H1 (cell line): ENCODE measurements around the gene XRRA1. TPM values are rescaled to one million over a fixed set of nuclear protein-coding genes. Genes with fewer than 3 reads are reported as not detected.

Experiments
- CTCF ChIA-PET: fragments of 300-600 bp; sonication (Branson Sonifier 250); formaldehyde crosslinking; loops from one replicate; lab custom pipeline; 2021; ENCODE audit not compliant: partially characterized antibody; lab: Charles Lee
- POLR2A ChIA-PET: fragments of 300-600 bp; sonication (Branson Sonifier 250); formaldehyde crosslinking; loops from one replicate; lab custom pipeline; 2021; ENCODE audit warnings: inconsistent platforms; ENCODE audit not compliant: partially characterized antibody; lab: Charles Lee
- DNase-seq, 2 experiments: peaks; one replicate each; pipeline versions ENCODE4 v3.0.0 to v3.0.0-alpha.2; 2010 to 2022; ENCODE audit warnings: low spot score in 2 of 2, low read depth in 1 of 2, mixed read lengths in 1 of 2
- FAIRE-seq: peaks from 2 replicates; lab custom pipeline; 2011; peaks lifted over from hg19 to GRCh38; lab: Jason Lieb, UNC
- H2AFZ ChIP-seq: 2 replicates; pipeline ENCODE4 v1.8.1; 2012; ENCODE audit warnings: low read length, inconsistent platforms
- H2AK5ac ChIP-seq: 2 replicates; pipeline ENCODE4 v1.6.1; 2013; ENCODE audit warnings: low read depth, low read length
- H2BK120ac ChIP-seq: replicated peaks from 2 replicates; pipeline ENCODE3; 2013; ENCODE audit warnings: low read depth, low read length, inconsistent platforms
- H2BK12ac ChIP-seq: 2 replicates; pipeline ENCODE4 v1.6.1; 2013; ENCODE audit warnings: low read depth, low read length
- H2BK15ac ChIP-seq: 2 replicates; pipeline ENCODE4 v1.6.1; 2013; ENCODE audit warnings: low read length
- H2BK20ac ChIP-seq: 2 replicates; pipeline ENCODE4 v1.6.1; 2013; ENCODE audit warnings: low read length
- H2BK5ac ChIP-seq: 2 replicates; pipeline ENCODE4 v1.6.1; 2013; ENCODE audit warnings: low read depth, low read length
- H3K14ac ChIP-seq: 2 replicates; pipeline ENCODE4 v1.6.1; 2013; ENCODE audit warnings: inconsistent platforms; ENCODE audit not compliant: insufficient read length
- H3K18ac ChIP-seq: 2 replicates; pipeline ENCODE4 v1.6.1; 2013; ENCODE audit warnings: low read length; ENCODE audit errors: extremely low read depth
- H3K23ac ChIP-seq: 2 replicates; pipeline ENCODE4 v1.6.1; 2013; ENCODE audit warnings: inconsistent platforms; ENCODE audit not compliant: insufficient read length
- H3K23me2 ChIP-seq: 2 replicates; pipeline ENCODE4 v1.6.1; 2013; ENCODE audit warnings: low read depth, low read length
- H3K27ac ChIP-seq: 2 replicates; pipeline ENCODE4 v1.6.1; 2011; ENCODE audit warnings: low read depth, low read length, inconsistent platforms
- H3K27me3 ChIP-seq, 4 experiments: replicated peaks in 1 of 4; 1 replicate in 1 of 4; 2 replicates in 3 of 4; pipeline versions ENCODE4 v1.6.1 to v1.8.1; 2011 to 2013; ENCODE audit warnings: low read length in 3 of 4, mild to moderate bottlenecking in 3 of 4, inconsistent platforms in 2 of 4, mixed read lengths in 2 of 4, moderate library complexity in 1 of 4; ENCODE audit not compliant: control insufficient read depth in 3 of 4, insufficient read depth in 3 of 4; ENCODE audit errors: extremely low read depth in 1 of 4
- H3K36me3 ChIP-seq, 4 experiments: 2 replicates each; pipeline versions ENCODE4 v1.6.1 to v1.8.1; 2011 to 2013; ENCODE audit warnings: mild to moderate bottlenecking in 4 of 4, low read length in 3 of 4, moderate library complexity in 2 of 4, control low read depth in 1 of 4, inconsistent platforms in 1 of 4; ENCODE audit not compliant: insufficient read depth in 4 of 4, control insufficient read depth in 2 of 4
- H3K4ac ChIP-seq: replicated peaks from 2 replicates; pipeline ENCODE3; 2013; ENCODE audit warnings: low read length, low read depth, mixed read lengths, inconsistent platforms; ENCODE audit not compliant: insufficient read length
- H3K4me1 ChIP-seq, 4 experiments: replicated peaks in 1 of 4; 1 replicate in 1 of 4; 2 replicates in 3 of 4; pipeline versions ENCODE4 v1.6.1 to v1.8.1; 2011 to 2013; ENCODE audit warnings: low read length in 3 of 4, inconsistent platforms in 2 of 4, mixed read lengths in 1 of 4; ENCODE audit not compliant: insufficient read depth in 4 of 4, control insufficient read depth in 3 of 4
- H3K4me2 ChIP-seq, 2 experiments: 2 replicates each; pipeline versions ENCODE4 v1.6.1 to v1.8.1; 2011 to 2013; ENCODE audit warnings: low read depth in 2 of 2, low read length in 2 of 2, control low read depth in 1 of 2, inconsistent platforms in 1 of 2, mild to moderate bottlenecking in 1 of 2; ENCODE audit not compliant: insufficient read depth in 1 of 2
- H3K4me3 ChIP-seq, 4 experiments: fragments of 200-600, 300-600 bp in 1 of 4; sonication (generic), shearing (Covaris generic), sonication (Bioruptor Twin) in 1 of 4; 2 replicates each; pipeline versions ENCODE4 v1.5.1 to v1.8.1; 2011 to 2016; ENCODE audit warnings: low read length in 4 of 4, low read depth in 3 of 4, control low read depth in 2 of 4, inconsistent platforms in 2 of 4, mild to moderate bottlenecking in 2 of 4, mixed read lengths in 1 of 4, moderate library complexity in 1 of 4; ENCODE audit not compliant: insufficient read depth in 2 of 4; ENCODE audit errors: extremely low read depth in 1 of 4
- H3K56ac ChIP-seq: replicated peaks from 2 replicates; pipeline ENCODE3; 2013; ENCODE audit warnings: low read depth, mild to moderate bottlenecking, mixed read lengths, low read length, inconsistent platforms; ENCODE audit not compliant: insufficient read length
- H3K79me1 ChIP-seq: 2 replicates; pipeline ENCODE4 v1.6.1; 2013; ENCODE audit warnings: low read depth, low read length, control low read depth
- H3K79me2 ChIP-seq, 2 experiments: 2 replicates each; pipeline versions ENCODE4 v1.6.1 to v1.8.1; 2012 to 2013; ENCODE audit warnings: low read length in 2 of 2, mild to moderate bottlenecking in 2 of 2, inconsistent platforms in 1 of 2; ENCODE audit not compliant: insufficient read depth in 2 of 2, control insufficient read depth in 1 of 2
- H3K9ac ChIP-seq, 4 experiments: replicated peaks in 1 of 4; 1 replicate in 1 of 4; 2 replicates in 3 of 4; pipeline versions ENCODE4 v1.6.1 to v1.8.1; 2011 to 2013; ENCODE audit warnings: low read depth in 3 of 4, low read length in 3 of 4, control low read depth in 2 of 4, mild to moderate bottlenecking in 2 of 4, moderate library complexity in 2 of 4, inconsistent platforms in 1 of 4; ENCODE audit errors: extremely low read depth in 1 of 4
- H3K9me3 ChIP-seq, 2 experiments: 2 replicates each; pipeline versions ENCODE4 v1.6.1 to v1.8.1; 2012 to 2013; ENCODE audit warnings: mild to moderate bottlenecking in 2 of 2, moderate library complexity in 2 of 2, control low read depth in 1 of 2, inconsistent platforms in 1 of 2, low read depth in 1 of 2, low read length in 1 of 2, mixed read lengths in 1 of 2; ENCODE audit not compliant: insufficient read depth in 2 of 2
- H4K20me1 ChIP-seq, 2 experiments: replicated peaks in 1 of 2; 2 replicates each; pipeline versions ENCODE3 to v1.8.1; 2011 to 2013; ENCODE audit warnings: inconsistent platforms in 2 of 2, low read length in 2 of 2, mild to moderate bottlenecking in 1 of 2; ENCODE audit not compliant: insufficient read depth in 2 of 2, control insufficient read depth in 1 of 2
- H4K5ac ChIP-seq: 2 replicates; pipeline ENCODE4 v1.6.1; 2013; ENCODE audit warnings: low read length, low read depth, mixed read lengths, inconsistent platforms; ENCODE audit not compliant: insufficient read length
- H4K8ac ChIP-seq: 2 replicates; pipeline ENCODE4 v1.8.0; 2013; ENCODE audit warnings: mild to moderate bottlenecking, moderate library complexity, low read length, inconsistent platforms; ENCODE audit not compliant: insufficient read depth; ENCODE audit errors: extremely low read depth
- H4K91ac ChIP-seq: replicated peaks from 2 replicates; pipeline ENCODE3; 2013; ENCODE audit warnings: low read length, mixed read lengths, inconsistent platforms; ENCODE audit not compliant: insufficient read length
- BRCA1 ChIP-seq: IDR thresholded peaks from 2 replicates; pipeline ENCODE4 v1.6.1; 2012; ENCODE audit warnings: low read depth, low read length, improper control_type of control experiment
- E2F6 ChIP-seq: IDR thresholded peaks from 2 replicates; pipeline ENCODE4 v1.6.1; 2012; ENCODE audit warnings: inconsistent platforms
- SP1 ChIP-seq: IDR thresholded peaks from 2 replicates; pipeline ENCODE4 v1.6.1; 2011; ENCODE audit warnings: low read depth, low read length
- TAF7 ChIP-seq: optimal IDR thresholded peaks from 2 replicates; pipeline ENCODE3; 2011; ENCODE audit warnings: low read depth, mild to moderate bottlenecking, inconsistent platforms, low read length, moderate library complexity, borderline replicate concordance
- TBP ChIP-seq: IDR thresholded peaks from 2 replicates; pipeline ENCODE4 v1.6.1; 2011; ENCODE audit warnings: low read depth, low read length, improper control_type of control experiment
- TCF12 ChIP-seq: IDR thresholded peaks from 2 replicates; pipeline ENCODE4 v1.6.1; 2011; ENCODE audit warnings: low read depth, mild to moderate bottlenecking, low read length
- TEAD4 ChIP-seq: IDR thresholded peaks from 2 replicates; pipeline ENCODE4 v1.6.1; 2012; ENCODE audit warnings: low read depth, low read length, inconsistent platforms, mixed read lengths
- WGBS, 2 experiments: shearing (Covaris generic) in 1 of 2; methylation state at CpG; one replicate each; pipeline versions ENCODE4 v1.1.6 to v1.1.7; 2013 to 2015; ENCODE audit warnings: low lambda C conversion rate in 2 of 2, mixed read lengths in 2 of 2, inconsistent platforms in 1 of 2, low coverage in 1 of 2, missing lambda C conversion rate in 1 of 2; ENCODE audit not compliant: insufficient replicate concordance in 2 of 2, insufficient coverage in 1 of 2, insufficient read length in 1 of 2; ENCODE audit errors: extremely low coverage in 1 of 2, missing lambda C conversion rate in 1 of 2; 5-methylcytosine and 5-hydroxymethylcytosine counted together
- long read RNA-seq, 2 experiments: library from RNA in 1 of 2; library from capped mRNA in 1 of 2; stranded (forward); transcript quantifications; one replicate each; pipeline ENCODE4 v2.0.0, GENCODE V29; 2021; ENCODE audit warnings: inconsistent platforms in 1 of 2
- polyA minus RNA-seq, 3 experiments: library from RNA; depleted of rRNA, polyadenylated mRNA; stranded (reverse); fragments of >200 nt; gene quantifications; 1 replicate in 2 of 3; 2 replicates in 1 of 3; pipeline ENCODE4 v1.2.3, GENCODE V29; 2011
- polyA plus RNA-seq, 7 experiments: library from polyadenylated mRNA; depleted of rRNA in 3 of 7; stranded (reverse) in 5 of 7; unstranded in 2 of 7; fragments of >200 nt in 5 of 7; fragments of 200-250 nt in 2 of 7; gene quantifications; 1 replicate in 5 of 7; 2 replicates in 1 of 7; 4 replicates in 1 of 7; pipeline versions ENCODE4 v1.2.1 to v1.2.3, GENCODE V29; 2011 to 2013; ENCODE audit warnings: missing spikeins in 2 of 7, mixed read lengths in 2 of 7
- total RNA-seq: library from RNA; stranded (reverse); fragmentation: NEBNext Ultra II Directional; extraction: Animal tissue kit (Norgen Biotek cat#: 25700); gene quantifications from 2 replicates; pipeline ENCODE4 v1.2.1, GENCODE V29; 2021

The XRRA1 gene
- total RNA-seq (3.9 and 7.1 TPM in 2 replicates), polyA plus RNA-seq (2011; rRNA removed) (2.1 and 2.7 TPM in 2 replicates), polyA minus RNA-seq (2011; rRNA and poly(A)+ RNA removed) (7.5 and 8.9 TPM in 2 replicates)
- 2.5 TPM for polyA plus RNA-seq (2011; cell fraction: cytosol; rRNA removed)
- 10.1 TPM for polyA plus RNA-seq (2011; cell fraction: nucleus; rRNA removed)
- 3.1 to 4.6 TPM (median 3.7 TPM) in 4 replicates for polyA plus RNA-seq (2012, experiment 1 of 2)
- 1.2 TPM for polyA plus RNA-seq (2012, experiment 2 of 2)
- polyA plus RNA-seq (2013, experiment 1 of 2) = 2.4 TPM
- 3.1 TPM for polyA plus RNA-seq (2013, experiment 2 of 2)
- 5.8 TPM for polyA minus RNA-seq (2011; cell fraction: cytosol; rRNA and poly(A)+ RNA removed)
- 20.1 TPM for polyA minus RNA-seq (2011; cell fraction: nucleus; rRNA and poly(A)+ RNA removed)
- long read RNA-seq, experiment 1, partial matches to known transcripts = 0 of 2 reads
- long read RNA-seq, experiment 1, other reads (novel, unspliced or antisense) = 2 of 2 reads
- long read RNA-seq, experiment 2, partial matches to known transcripts = 1 of 1 reads
- long read RNA-seq, experiment 2, other reads (novel, unspliced or antisense) = 0 of 1 reads

GRCh38 chr11:74948898-74949752 lies at the start of gene XRRA1, which contains the start of gene SPCS2:
XRRA1 (minus strand) TSS chr11:74949091; CDS start chr11:74940878, 8,213 bp downstream.
SPCS2 (plus strand) TSS chr11:74949266; CDS start chr11:74949286, 20 bp downstream.
- POLR2A ChIA-PET = interaction anchor here (1.0 to 2.5 kb wide), 4 partner anchors 9 to 62 kb away, joined by 3 to 8 read pairs (median 5); partner anchors contain the start of gene NEU3
- FAIRE-seq (peak; percentile 62), DNase-seq (peak; percentile 95 to 97)
- peak within 1 kb of the TSS; percentile 70 for H3K56ac ChIP-seq
- no peaks in the 10 kb centered on the region for H3K27me3 ChIP-seq
- H3K23me2 ChIP-seq = peaks cover 5% of the 10 kb centered on the region
- peaks cover 5% of the 10 kb centered on the region for H3K79me1 ChIP-seq
- no peaks in the 10 kb centered on the region; a peak in 1 of 7 replicates for H3K4me1 ChIP-seq
- H3K4ac ChIP-seq = no peak within 1 kb of the TSS
- H3K79me2 ChIP-seq = peaks cover 3 to 49% of the 10 kb centered on the region in 2 experiments
- peak within 1 kb of the TSS; percentile 80 to 99 for H3K4me2 ChIP-seq
- no peak within 1 kb of the TSS for H3K23ac ChIP-seq
- peak within 1 kb of the TSS; percentile 58 for H4K91ac ChIP-seq
- H2BK120ac ChIP-seq = no peak within 1 kb of the TSS
- H3K4me3 ChIP-seq = peak within 1 kb of the TSS; percentile 91 to 99 (median 95)
- peak within 1 kb of the TSS; percentile 98 for H2AFZ ChIP-seq
- no peak within 1 kb of the TSS; the same call in 1 of the 2 replicates for H2BK12ac ChIP-seq
- peak within 1 kb of the TSS; percentile 80 for H3K27ac ChIP-seq
- peak within 1 kb of the TSS; percentile 99; the same call in 1 of the 2 replicates for H4K8ac ChIP-seq
- peaks cover 0 to 4% (median 0%) of the 10 kb centered on the region in 4 experiments; a peak in 3 of 8 replicates for H3K36me3 ChIP-seq
- H4K20me1 ChIP-seq = peaks cover 0 to under 1% of the 10 kb centered on the region in 2 experiments
- H4K5ac ChIP-seq = peak within 1 kb of the TSS; percentile 47
- H3K9ac ChIP-seq = peak within 1 kb of the TSS; percentile 91 to 98 (median 93)
- no peak within 1 kb of the TSS for H2BK20ac ChIP-seq
- 1% methylated on average over 59 of the region's 67 CpGs; no CpG with 5 or more reads in 1 of the 2 experiments for WGBS, 2 experiments
- H2BK5ac ChIP-seq = peak within 1 kb of the TSS; percentile 92
- H3K18ac ChIP-seq = peak within 1 kb of the TSS; percentile 73; the same call in 1 of the 2 replicates
- no peak within 1 kb of the TSS for H2BK15ac ChIP-seq
- CTCF ChIA-PET = interaction anchor here (0.7 to 1.2 kb wide), 3 partner anchors 20 to 1566 kb away, joined by 3 to 6 read pairs (median 3); no protein-coding TSS in a partner anchor
- H2AK5ac ChIP-seq = peak within 1 kb of the TSS; percentile 48; the same call in 1 of the 2 replicates
- no peaks in the 10 kb centered on the region for H3K9me3 ChIP-seq
- H3K14ac ChIP-seq = no peak within 1 kb of the TSS
- TF ChIP-seq SP1 (peak; percentile 45; the same call in 1 of the 2 replicates), TCF12 (no peak), TAF7 (peak; percentile 86), BRCA1 (no peak), TEAD4 (peak; percentile 37; the same call in 1 of the 2 replicates), TBP (peak; percentile 87), E2F6 (peak; percentile 79)
